HS-5 (cell line): Measurements from ENCODE around the gene FAM149B1.

ENCODE experiments used
- DNase-seq: peaks from one replicate; pipeline ENCODE4 v3.0.0-alpha.2; 2012; ENCODE audit warnings: low read depth

FAM149B1 gene

DNA sequence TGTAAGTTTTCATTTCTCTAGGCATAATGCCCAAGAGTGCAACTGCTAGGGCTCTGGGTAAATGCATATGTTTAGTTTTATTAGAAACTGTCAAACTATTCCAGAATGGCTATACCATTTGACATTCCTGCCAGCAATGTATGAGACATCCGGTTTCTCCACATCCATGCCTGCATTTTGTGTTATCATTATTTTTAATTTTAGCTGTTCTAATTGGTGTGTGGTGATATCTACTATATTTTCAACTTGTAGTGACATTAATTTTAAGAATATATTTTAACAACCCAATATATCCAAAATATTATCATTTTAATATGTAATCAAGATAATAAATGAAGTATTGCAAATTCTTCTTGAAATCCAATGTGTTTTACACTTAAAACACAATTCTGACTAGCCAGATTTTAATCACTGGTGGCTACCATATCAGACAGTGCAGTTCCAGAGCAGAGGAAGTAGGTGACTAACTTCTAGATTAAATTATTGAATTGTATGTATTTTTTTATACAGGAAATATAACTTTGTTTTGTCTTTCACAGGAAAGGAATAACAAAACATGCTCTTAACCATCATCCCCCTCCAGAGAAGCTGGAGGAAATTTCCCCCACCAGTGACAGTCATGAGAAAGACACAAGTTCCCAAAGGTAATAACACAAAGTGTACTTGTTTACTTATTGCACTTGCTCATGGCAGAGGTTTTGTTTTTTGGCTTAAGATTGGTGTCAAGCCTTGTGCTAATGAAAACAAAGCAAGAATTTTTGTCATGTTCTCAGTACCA lies 6.4 kb downstream of the FAM149B1 start:
- DNase-seq, result no peak

DNA sequence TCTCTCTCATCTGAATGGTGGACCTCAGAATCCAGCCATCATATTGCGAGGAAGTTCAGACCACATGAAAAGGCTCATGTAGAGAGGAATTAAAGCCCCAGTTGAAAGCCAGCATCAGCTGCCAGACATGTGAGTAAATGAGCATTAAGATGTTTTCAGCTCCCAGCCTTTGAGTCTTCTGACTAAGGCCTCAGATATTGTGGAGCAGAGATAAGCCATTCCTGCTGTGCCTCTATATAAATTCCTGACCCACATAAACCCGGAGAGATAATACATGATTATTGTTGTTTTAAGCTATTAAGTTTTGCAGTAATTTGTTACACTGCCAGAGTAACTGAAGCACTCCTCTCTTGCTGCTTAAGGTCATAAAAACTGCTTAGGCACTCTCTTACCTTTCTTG lies 14.6 kb downstream of the FAM149B1 start:
- peak; percentile 45 for DNase-seq

- peak; percentile 88 for DNase-seq
Observed at GRCh38 chr10:73183667-73184281, 15.9 kb downstream of the FAM149B1 start.

GRCh38 chr10:73186266-73186665 lies 18.3 kb downstream of the FAM149B1 start:
- DNase-seq, result no peak

DNA sequence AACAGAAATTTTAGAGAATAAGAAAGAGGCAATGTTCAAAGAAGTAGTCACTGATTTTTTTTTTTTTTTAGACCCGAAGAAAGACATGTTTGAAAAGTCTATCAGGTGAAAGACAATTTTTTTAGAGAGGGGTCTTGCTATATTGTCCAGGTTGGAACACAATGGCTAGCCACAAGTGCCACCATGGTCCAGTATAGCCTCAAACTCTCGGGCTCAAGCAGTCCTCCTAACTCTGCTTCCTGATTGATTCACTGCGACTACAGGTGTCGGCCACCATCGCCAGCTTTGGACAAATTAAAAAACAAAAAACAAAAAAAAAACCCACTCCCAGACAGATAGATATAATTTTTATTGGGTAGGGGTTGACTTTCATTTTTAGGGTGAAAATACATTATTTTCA lies 22.3 kb downstream of the FAM149B1 start:
- no peak for DNase-seq

- DNase-seq, result no peak
Observed at GRCh38 chr10:73205081-73205480, 37.2 kb downstream of the FAM149B1 start.

- DNase-seq, result no peak
Observed at GRCh38 chr10:73205890-73206289, 38.0 kb downstream of the FAM149B1 start.

GRCh38 chr10:73206385-73206784 lies 38.5 kb downstream of the FAM149B1 start:
- no peak for DNase-seq

- no peak for DNase-seq
Observed at GRCh38 chr10:73207883-73208282, 40.0 kb downstream of the FAM149B1 start.

GRCh38 chr10:73209705-73210104 lies 41.8 kb downstream of the FAM149B1 start:
- DNase-seq, result peak; percentile 47

GRCh38 chr10:73210395-73211105 lies 42.6 kb downstream of the FAM149B1 start:
- DNase-seq, result no peak

DNA sequence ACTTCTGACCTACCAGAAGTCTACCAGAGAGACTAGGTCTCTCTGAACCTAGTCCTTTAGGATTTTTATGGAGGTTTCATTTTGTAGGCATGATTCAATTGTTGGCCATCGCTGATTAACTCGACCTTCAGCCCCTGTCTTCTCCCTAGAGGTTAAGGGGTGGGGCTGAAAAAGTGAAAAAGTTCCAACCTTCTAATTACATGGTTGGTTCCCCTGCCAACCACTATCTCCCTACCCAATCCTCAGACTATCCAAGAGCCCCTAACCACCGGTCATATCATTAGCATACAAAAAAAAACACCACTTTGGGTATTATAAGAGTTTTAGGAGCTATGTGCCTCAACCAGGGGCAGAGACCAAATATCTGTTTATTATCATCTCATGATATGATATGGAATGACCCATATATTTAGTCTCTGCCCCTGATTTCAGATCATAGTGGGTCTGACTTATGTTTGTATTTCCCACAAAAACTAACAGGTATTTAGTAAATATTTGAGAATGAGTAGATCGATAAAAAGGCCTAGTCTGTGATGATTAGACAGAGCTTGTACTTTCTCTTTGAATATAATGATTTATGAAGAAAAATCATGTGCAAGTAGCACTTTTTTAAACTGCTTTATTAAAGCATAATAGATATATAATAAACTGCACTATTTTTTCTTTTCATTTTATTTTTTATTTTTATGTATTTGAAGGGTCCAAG lies 43.3 kb downstream of the FAM149B1 start:
- no peak for DNase-seq

DNA sequence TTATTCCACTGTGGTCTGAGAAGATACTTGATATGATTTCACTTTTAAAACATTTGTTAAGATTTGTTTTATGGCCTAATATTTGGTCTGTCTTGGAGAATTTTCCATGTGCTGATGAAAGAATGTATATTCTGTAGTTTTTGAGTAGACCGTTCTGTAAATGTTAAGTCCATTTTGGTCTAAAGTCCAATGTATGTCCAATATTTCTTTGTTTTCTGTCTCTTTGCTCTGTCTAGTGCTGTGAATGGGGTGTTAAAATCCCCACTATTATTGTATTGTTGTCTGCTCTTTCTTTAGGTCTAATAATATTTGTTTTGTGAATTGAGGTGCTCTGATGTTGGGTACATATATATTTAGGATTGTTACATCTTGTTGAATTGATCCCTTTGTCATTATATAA lies 47.8 kb downstream of the FAM149B1 start:
- no peak for DNase-seq

DNA sequence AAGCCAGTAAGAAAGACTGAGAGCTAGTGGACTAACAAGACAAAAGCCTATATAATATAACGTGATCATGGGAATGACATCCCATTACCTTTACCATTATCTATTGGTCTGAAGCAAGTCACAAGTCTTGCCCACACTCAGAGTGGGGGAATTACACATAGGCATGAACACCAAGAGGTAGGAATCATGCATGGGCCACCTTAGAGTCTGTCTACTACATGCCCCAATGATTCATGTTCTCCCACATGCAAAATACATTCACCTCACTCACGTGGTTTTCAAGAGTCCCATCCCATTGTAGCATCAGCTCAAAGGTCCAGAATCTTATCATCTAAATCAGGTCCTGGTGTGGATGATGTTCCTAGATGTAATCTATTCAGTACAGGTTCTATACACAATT lies 49.7 kb downstream of the FAM149B1 start:
- DNase-seq, result no peak

- DNase-seq, result no peak
Observed at GRCh38 chr10:73218431-73219191, 50.7 kb downstream of the FAM149B1 start.

- DNase-seq, result no peak
Observed at GRCh38 chr10:73219384-73219783, 51.5 kb downstream of the FAM149B1 start.

GRCh38 chr10:73220989-73221388 lies 53.1 kb downstream of the FAM149B1 start:
- DNase-seq, result no peak

GRCh38 chr10:73225518-73225917 lies 57.6 kb downstream of the FAM149B1 start:
- DNase-seq, result no peak

- no peak for DNase-seq
Observed at GRCh38 chr10:73226663-73227062, 58.7 kb downstream of the FAM149B1 start.

GRCh38 chr10:73228247-73228646 lies 60.3 kb downstream of the FAM149B1 start:
- no peak for DNase-seq

DNA sequence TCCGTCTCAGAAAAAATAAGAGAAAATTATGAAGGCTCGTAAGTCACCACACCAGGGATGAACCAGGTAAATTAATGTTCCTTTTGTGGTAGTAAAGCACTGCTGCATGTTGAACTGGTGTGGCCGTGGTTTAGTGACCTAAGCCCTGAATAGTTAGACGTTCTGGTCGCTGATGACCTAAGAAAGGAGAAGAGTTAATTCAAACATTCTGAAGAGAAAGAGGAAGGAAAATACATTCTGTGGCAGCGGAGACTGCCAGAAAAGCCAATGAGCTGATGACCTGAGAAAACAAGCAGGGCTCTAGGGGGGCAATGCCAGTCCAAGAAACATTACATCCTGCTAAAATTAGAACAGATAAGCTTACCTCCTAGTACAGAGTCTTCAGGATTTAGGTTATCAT lies 61.6 kb downstream of the FAM149B1 start:
- no peak for DNase-seq

DNA sequence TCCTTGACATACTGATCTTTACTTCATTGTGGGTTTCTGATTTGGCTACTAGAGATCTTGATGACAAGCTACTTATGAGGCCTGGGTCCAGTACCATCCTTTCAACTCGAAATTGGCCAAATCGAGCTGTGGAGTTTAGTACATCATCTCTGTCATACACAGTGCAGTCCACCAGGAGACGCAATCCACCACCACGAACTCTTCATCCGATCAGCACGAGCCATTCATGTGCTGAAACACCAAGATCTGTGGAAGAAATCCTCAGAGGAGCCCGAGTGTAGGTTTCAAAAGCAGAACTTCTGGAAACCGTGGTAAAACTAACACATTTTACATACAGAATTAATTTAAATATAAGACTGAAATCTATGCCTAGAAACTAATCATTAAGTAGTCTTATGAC lies 65.0 kb downstream of the FAM149B1 start:
- no peak for DNase-seq
